RWPE1 (cell line): Measurements from ENCODE around the gene C19orf47.
"Not testable (repeated sequence)": the region's sequence is repeated elsewhere in the genome, so short reads cannot be mapped to it uniquely, and the experiment has no call there.

ENCODE experiments used
- CTCF ChIA-PET: fragments of 350-600 bp; sonication (Branson Sonifier 250); formaldehyde crosslinking; extraction: SDS; loops from one replicate; lab custom pipeline; 2021; lab: Yijun Ruan, JAX
- POLR2A ChIA-PET: fragments of 400-600 bp; formaldehyde crosslinking; extraction: SDS; loops from one replicate; lab custom pipeline; 2020; ENCODE audit warnings: antibody characterized with exemption; ENCODE audit not compliant: low non-redundant PET; lab: Yijun Ruan, JAX
- DNase-seq: peaks from one replicate; pipeline ENCODE4 v3.0.0; 2012; ENCODE audit warnings: low spot score
- H3K27ac ChIP-seq: fragments of 450-650 bp; 2 replicates; pipeline ENCODE4 v1.5.1; 2017
- TF ChIP-seq, protein P1 (sequence below): fragments of 450-650 bp; conservative IDR thresholded peaks from 2 replicates; pipeline ENCODE4 v1.5.1; 2017; ENCODE audit warnings: low read depth, mild to moderate bottlenecking

C19orf47 gene

DNA sequence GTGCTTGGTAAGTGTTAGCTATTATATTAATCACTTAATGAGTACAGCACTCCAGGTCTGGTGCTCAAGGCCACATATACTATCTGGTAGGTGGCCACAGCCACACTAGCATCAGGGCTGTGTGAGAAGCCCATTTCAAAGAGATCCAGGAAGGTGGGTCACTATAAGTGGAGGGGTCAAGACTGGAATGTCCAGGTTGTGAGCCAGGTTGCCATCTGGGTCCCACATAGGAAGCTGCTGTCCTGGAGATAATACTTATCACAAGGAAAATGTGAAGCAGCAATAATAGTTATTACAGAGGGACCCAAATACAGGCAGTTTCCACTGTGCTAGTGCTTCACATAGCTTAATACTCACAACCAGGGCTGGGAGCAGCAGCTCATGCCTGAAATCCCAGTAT, 13.1 kb downstream of the C19orf47 start:
- H3K27ac ChIP-seq = peak overlapping the region; percentile 12; the same call in 1 of the 2 replicates
- ChIA-PET POLR2A (no interaction called here), CTCF (no interaction called here)

DNA sequence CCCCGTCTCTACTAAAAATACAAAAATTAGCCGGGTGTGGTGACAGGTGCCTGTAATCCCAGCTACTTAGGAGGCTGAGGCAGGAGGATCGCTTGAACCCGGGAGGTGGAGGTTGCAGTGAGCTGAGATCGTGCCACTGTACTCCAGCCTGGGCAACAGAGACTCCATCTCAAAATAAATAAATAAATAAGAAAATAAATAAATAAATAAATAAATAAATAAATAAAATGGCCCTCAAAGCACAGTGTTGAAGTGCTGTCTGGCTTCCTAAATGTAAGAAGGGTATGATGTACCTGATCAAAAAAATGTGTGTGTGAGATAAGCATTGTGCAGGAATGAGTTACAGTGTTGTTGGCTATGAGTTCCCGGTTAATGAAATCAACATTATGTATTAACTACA, 15.1 kb downstream of the C19orf47 start:
- DNase-seq, POLR2A ChIA-PET, H3K27ac ChIP-seq, CTCF ChIA-PET: not testable (repeated sequence)

More for the DNA sequence above, 13.1 kb downstream of the C19orf47 start:
- DNase-seq = no peak
- TF ChIP-seq, protein P1, sequence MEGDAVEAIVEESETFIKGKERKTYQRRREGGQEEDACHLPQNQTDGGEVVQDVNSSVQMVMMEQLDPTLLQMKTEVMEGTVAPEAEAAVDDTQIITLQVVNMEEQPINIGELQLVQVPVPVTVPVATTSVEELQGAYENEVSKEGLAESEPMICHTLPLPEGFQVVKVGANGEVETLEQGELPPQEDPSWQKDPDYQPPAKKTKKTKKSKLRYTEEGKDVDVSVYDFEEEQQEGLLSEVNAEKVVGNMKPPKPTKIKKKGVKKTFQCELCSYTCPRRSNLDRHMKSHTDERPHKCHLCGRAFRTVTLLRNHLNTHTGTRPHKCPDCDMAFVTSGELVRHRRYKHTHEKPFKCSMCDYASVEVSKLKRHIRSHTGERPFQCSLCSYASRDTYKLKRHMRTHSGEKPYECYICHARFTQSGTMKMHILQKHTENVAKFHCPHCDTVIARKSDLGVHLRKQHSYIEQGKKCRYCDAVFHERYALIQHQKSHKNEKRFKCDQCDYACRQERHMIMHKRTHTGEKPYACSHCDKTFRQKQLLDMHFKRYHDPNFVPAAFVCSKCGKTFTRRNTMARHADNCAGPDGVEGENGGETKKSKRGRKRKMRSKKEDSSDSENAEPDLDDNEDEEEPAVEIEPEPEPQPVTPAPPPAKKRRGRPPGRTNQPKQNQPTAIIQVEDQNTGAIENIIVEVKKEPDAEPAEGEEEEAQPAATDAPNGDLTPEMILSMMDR = no peak

DNA sequence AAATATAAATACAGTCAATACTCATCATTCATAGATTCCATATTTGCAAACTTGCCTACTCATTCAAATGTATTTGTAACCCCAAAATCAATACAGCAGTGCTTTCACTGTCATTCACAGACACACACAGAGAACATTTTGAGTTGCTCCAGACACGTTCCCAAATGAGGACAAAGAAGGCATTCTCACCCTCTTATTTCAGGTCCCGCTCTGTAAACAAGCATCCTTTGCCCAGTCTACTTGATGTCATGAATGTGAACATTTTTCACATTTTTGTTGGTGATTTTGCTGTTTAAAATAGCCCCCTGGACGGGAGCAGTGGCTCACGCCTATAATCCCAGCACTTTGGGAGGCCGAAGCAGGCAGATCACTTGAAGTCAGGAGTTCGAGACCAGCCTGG, 15.5 kb downstream of the C19orf47 start:
- DNase-seq = no peak
- TF ChIP-seq, protein P1 = no peak
- ChIA-PET CTCF (no interaction called here), POLR2A (no interaction called here)
- H3K27ac ChIP-seq = no peak overlapping the region

DNA sequence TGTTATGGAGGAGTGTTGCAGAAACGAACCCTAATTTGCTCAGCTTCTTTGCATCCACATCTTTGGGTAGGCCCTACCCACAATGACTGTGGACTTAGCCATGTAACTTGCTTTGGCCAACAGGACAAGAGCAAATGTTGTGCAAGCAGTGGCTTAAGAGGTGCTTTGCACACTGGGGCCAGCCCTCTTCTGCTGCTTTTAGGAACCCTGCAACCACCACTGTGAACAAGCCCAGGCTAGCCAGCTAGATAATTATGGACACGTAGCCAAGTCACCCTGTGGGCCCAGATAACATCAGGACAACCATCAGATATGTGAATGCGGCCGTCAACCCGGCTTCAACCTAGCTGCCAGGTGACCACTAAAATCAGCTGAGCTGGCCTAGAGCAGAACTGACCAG, 17.1 kb downstream of the C19orf47 start:
- ChIA-PET POLR2A (no interaction called here), CTCF (interaction anchor here (0.6 to 0.9 kb wide), 2 partner anchors 304 to 1463 kb away, joined by 3 to 4 read pairs; no protein-coding TSS in a partner anchor)
- H3K27ac ChIP-seq = peak overlapping the region; percentile 64
- TF ChIP-seq, protein P1 = no peak
- peak; percentile 38 for DNase-seq

DNA sequence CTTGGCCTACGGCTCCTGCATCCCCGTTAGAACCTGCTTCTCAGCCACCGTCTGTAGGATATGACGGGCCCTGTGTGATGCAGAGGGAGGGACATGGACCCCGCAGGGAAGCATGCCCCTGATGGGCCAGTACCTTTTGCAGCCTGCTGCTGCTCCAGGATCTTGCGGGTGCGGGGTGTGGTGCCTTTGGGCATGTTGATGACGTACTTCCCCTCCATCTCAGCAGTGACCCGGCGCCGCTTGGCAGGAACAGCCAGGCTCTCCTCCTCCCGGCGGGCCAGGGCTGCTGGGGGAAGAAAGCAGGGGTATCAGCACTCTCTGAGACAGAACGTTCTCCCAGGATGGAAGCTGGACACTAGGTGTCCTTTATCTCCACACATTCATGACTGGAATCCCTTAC, 22.0 kb downstream of the C19orf47 start:
- ChIA-PET CTCF (interaction anchor here (0.8 kb wide), 1 partner anchor 21 kb away, joined by 3 read pairs; no protein-coding TSS in a partner anchor), POLR2A (no interaction called here)
- H3K27ac ChIP-seq = no peak overlapping the region
- TF ChIP-seq, protein P1 = no peak
- no peak for DNase-seq

DNA sequence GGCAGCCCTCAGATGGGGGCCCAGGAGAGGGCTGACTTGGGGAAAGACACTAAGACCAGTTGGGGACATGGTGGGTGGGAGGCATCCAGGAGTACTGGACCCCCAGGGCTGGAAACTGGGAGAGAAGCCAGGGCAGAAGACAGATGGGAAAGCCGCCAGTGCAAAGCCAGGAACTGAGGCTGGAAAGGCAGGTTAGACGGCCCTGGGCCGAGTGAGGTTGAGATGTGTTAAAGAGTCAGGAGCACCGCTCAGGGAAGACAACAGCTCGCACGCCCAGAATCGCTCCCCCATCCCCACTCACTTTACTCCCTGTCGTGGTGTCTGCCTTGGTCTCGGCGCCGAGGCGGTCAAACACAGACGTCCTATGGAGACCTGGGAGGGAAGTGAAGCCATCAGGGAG, 24.5 kb downstream of the C19orf47 start:
- ChIA-PET POLR2A (no interaction called here), CTCF (no interaction called here)
- 0 out of 2 replicates have a peak overlapping the region, but pooled peaks have one; percentile 3 for H3K27ac ChIP-seq
- DNase-seq = no peak
- TF ChIP-seq, protein P1 = no peak

DNA sequence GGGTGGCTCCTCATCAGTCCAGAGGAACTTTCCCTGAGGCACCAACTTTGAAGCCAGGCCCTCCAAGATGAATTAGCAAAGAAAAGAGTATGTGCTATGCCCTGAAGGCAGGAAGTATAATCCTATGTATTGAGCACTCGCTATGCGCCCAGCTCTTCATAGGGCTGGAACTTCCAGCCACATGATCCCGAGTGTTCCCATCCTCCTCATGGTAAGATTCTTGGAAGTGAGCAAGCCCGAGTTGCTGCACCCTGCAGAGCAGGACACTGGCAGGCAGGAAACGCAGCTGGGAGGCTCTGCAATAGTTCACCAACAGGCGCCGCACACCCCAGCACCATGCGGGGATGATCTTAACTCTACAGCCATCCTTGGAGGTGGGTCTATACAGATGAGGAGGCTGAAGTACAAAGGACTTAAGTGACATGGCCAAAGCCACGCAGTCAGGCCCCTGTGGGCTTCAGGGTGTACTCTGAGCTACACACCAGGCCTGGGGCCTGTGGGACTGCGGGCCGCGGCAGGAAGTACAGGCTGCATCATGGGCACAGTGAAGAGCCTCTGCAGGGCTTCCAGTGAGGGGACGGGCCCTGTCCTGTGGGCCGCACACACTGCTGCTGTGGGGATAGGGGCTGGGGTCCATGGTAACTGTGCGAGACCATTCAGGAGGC, 25.1 kb downstream of the C19orf47 start:
- 0 out of 2 replicates have a peak overlapping the region, but pooled peaks have one; percentile 3 for H3K27ac ChIP-seq
- ChIA-PET POLR2A (no interaction called here), CTCF (no interaction called here)
- TF ChIP-seq, protein P1 = no peak
- no peak for DNase-seq
